Amniotic stem cell (primary cell): ENCODE measurements around the gene CNKSR3.
"Not testable (repeated sequence)": the region's sequence is repeated elsewhere in the genome, so short reads cannot be mapped to it uniquely, and the experiment has no call there.

Experiments
- DNase-seq: peaks from one replicate; lab custom pipeline; 2025; lab: John Stamatoyannopoulos, UW

The CNKSR3 gene

GRCh38 chr6:154510144-154510905, at the start of gene CNKSR3:
Gene CNKSR3 (minus strand): TSS chr6:154510685. CDS start chr6:154510114, 571 bp downstream.
- peak; percentile 88 for DNase-seq

GRCh38 chr6:154558984-154559383, 48.5 kb upstream of the CNKSR3 start:
- no peak for DNase-seq

DNA sequence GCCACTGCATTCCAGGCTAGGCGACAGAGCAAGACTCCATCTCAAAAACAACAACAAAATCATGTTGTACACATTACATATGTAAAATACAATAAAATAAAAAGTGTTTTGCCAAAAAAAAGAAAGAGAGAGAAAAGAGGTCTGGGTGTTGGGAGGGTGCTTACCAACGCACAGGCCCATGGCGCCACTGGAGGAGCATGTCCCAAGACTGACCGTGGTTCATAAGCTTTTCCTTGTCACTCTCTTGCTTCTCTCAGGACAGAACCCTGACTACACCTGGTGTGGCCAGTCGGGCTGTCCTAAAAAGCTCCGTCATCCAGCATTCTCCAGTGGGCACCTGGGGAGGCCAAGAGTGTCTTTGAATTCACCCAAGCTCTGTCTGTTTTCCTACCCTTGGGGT, 48.0 kb upstream of the CNKSR3 start:
- no peak for DNase-seq

GRCh38 chr6:154555073-154555677, 44.7 kb upstream of the CNKSR3 start:
- peak; percentile 69 for DNase-seq

DNA sequence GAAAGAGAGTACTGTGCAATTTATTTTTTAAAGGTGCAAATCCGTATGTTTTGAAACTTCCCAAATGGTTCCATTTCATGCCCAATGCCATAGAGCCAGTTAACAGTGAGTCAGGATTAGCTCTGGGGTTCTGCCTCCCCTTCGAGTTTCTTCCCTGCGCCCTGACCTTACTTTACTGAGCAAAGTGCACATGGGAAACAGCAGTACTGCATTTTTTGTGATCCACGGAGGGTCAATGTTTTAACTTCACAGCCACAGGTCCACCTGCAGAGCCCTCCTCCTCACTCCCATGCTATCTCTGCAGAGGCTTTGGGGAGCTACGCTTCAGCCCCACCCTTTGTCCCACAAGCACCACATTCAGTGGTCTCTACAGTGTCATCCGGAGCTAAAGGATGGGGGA, 44.0 kb upstream of the CNKSR3 start:
- no peak for DNase-seq

- DNase-seq: no peak
These were observed 40.3 kb upstream of the CNKSR3 start for GRCh38 chr6:154550779-154551178.

DNA sequence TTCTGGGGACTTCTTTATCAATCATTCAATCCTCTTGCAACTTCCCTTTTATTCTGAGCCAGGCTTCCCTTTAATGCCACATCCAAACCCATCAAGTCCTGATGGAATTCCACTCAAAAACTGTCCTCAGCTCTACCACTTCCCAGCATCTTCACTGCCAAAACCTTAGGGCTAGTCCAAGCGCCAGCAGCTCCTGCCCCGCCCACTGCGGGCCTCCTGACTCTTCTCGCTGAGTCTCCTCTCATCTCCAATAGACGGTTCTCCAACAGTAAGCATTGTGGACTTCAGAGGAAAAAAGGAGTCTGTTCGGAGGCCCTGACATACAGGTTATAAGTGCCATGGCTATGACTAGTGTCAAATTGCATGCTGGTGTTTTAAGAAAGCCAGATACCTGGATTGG, 38.7 kb upstream of the CNKSR3 start:
- no peak for DNase-seq

GRCh38 chr6:154548130-154548830, 37.8 kb upstream of the CNKSR3 start:
- peak; percentile 16 for DNase-seq

- DNase-seq: no peak
These were observed 33.1 kb upstream of the CNKSR3 start for GRCh38 chr6:154543628-154544027.

GRCh38 chr6:154542747-154543146, 32.3 kb upstream of the CNKSR3 start:
- no peak for DNase-seq

DNA sequence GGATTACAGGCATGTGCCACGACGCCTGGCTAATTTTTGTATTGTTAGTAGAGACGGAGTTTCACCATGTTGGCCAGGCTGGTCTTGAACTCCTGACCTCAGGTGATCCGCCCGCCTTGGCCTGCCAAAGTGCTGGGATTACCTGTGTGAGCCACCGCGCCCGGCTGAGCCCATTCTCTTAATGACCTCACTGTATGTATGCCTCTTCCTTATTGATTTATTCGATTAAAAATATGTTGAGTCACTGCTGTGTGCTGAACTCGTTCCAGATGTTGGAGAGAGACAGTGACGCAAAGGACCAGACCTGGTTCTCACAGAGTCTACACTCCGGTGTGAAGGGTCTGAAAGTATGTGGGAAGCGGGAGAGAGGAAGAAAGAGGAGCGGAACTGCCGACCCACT, 31.4 kb upstream of the CNKSR3 start:
- not testable (repeated sequence) for DNase-seq

GRCh38 chr6:154539593-154540269, 29.2 kb upstream of the CNKSR3 start:
- no peak for DNase-seq

DNA sequence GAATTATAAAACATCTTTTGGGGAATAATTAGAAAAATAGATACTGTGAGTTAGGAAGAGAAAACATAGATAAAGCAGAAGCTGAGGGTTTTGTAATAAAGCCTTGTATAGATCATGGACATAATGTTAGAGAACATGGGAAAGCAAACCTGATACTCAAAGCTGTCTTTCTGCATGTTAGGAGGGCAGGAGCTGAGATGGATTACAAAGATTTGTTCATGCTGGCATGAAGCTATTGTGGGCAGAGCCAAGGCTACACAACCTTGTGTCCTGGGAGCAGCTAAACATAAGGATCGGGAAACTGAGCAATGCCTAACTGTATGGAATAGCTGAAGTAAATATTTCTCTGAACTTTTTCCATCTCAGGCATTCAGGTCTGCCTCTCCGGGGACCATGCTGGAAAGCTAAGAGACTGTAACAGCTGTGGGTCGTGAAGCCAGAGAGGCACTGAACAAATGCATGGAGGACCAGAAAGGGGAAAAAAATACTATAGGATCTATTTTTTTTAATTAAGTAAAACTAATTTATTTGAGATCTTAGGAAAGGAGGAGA, 28.2 kb upstream of the CNKSR3 start:
- no peak for DNase-seq

- no peak for DNase-seq
These were observed 27.2 kb upstream of the CNKSR3 start for GRCh38 chr6:154537511-154538325.

GRCh38 chr6:154536999-154537398, 26.5 kb upstream of the CNKSR3 start:
- DNase-seq: no peak

GRCh38 chr6:154536255-154536654, 25.8 kb upstream of the CNKSR3 start:
- no peak for DNase-seq

DNA sequence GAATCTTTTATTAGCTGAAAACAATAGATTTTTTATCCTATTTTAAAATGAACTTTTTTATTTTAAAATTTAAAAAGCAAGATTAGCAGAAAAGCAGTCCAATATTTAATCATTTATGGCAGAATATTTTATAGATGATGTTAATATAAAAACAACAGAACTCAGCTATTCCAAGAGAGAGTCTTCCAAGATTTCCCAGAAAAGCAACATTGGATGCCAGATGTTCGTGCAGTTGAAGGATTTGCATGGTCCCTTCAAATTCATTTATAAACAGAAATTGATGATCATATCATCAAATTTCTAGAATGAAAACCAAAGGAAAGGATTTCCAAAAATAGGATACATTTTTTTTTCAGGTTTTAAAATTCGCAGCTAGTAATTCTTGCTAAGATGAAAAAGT, 25.4 kb upstream of the CNKSR3 start:
- DNase-seq: no peak

- DNase-seq: no peak
These were observed 24.7 kb upstream of the CNKSR3 start for GRCh38 chr6:154535147-154535546.

- DNase-seq: no peak
These were observed 24.0 kb upstream of the CNKSR3 start for GRCh38 chr6:154534531-154534930.

DNA sequence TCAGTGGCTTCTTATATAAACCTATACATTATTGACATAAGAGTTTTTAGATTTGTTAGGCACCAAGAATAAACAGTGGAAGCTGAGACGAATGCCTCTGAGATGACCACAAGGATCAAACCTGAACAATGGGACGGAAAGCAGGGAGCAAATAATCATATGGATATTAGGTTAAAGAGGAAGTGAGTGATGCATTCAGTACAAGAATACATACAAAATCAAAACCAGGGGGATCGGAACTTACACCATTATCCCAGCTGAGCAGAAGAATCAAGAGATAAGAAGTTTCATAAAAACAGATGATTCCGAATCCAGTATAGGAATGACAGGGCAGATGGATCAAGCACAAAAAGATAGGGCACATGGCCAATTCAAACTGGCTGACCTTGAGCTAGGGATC, 21.9 kb upstream of the CNKSR3 start:
- no peak for DNase-seq

- DNase-seq: no peak
These were observed 19.5 kb upstream of the CNKSR3 start for GRCh38 chr6:154529957-154530356.
